H1 (cell line): Measurements from ENCODE around the gene SKAP1. TPM values are rescaled to one million over a fixed set of nuclear protein-coding genes. Genes with fewer than 3 reads are reported as not detected.

Experiments used
- CTCF ChIA-PET: fragments of 300-600 bp; sonication (Branson Sonifier 250); formaldehyde crosslinking; loops from one replicate; lab custom pipeline; 2021; ENCODE audit not compliant: partially characterized antibody; lab: Charles Lee
- POLR2A ChIA-PET: fragments of 300-600 bp; sonication (Branson Sonifier 250); formaldehyde crosslinking; loops from one replicate; lab custom pipeline; 2021; ENCODE audit warnings: inconsistent platforms; ENCODE audit not compliant: partially characterized antibody; lab: Charles Lee
- DNase-seq, 2 experiments: peaks; one replicate each; pipeline versions ENCODE4 v3.0.0 to v3.0.0-alpha.2; 2010 to 2022; ENCODE audit warnings: low spot score in 2 of 2, low read depth in 1 of 2, mixed read lengths in 1 of 2
- FAIRE-seq: peaks from 2 replicates; lab custom pipeline; 2011; peaks lifted over from hg19 to GRCh38; lab: Jason Lieb, UNC
- H2AFZ ChIP-seq: 2 replicates; pipeline ENCODE4 v1.8.1; 2012; ENCODE audit warnings: low read length, inconsistent platforms
- H2AK5ac ChIP-seq: 2 replicates; pipeline ENCODE4 v1.6.1; 2013; ENCODE audit warnings: low read depth, low read length
- H2BK120ac ChIP-seq: replicated peaks from 2 replicates; pipeline ENCODE3; 2013; ENCODE audit warnings: low read depth, low read length, inconsistent platforms
- H2BK12ac ChIP-seq: 2 replicates; pipeline ENCODE4 v1.6.1; 2013; ENCODE audit warnings: low read depth, low read length
- H2BK15ac ChIP-seq: 2 replicates; pipeline ENCODE4 v1.6.1; 2013; ENCODE audit warnings: low read length
- H2BK20ac ChIP-seq: 2 replicates; pipeline ENCODE4 v1.6.1; 2013; ENCODE audit warnings: low read length
- H2BK5ac ChIP-seq: 2 replicates; pipeline ENCODE4 v1.6.1; 2013; ENCODE audit warnings: low read depth, low read length
- H3K14ac ChIP-seq: 2 replicates; pipeline ENCODE4 v1.6.1; 2013; ENCODE audit warnings: inconsistent platforms; ENCODE audit not compliant: insufficient read length
- H3K18ac ChIP-seq: 2 replicates; pipeline ENCODE4 v1.6.1; 2013; ENCODE audit warnings: low read length; ENCODE audit errors: extremely low read depth
- H3K23ac ChIP-seq: 2 replicates; pipeline ENCODE4 v1.6.1; 2013; ENCODE audit warnings: inconsistent platforms; ENCODE audit not compliant: insufficient read length
- H3K23me2 ChIP-seq: 2 replicates; pipeline ENCODE4 v1.6.1; 2013; ENCODE audit warnings: low read depth, low read length
- H3K27ac ChIP-seq: 2 replicates; pipeline ENCODE4 v1.6.1; 2011; ENCODE audit warnings: low read depth, low read length, inconsistent platforms
- H3K27me3 ChIP-seq, 4 experiments: replicated peaks in 1 of 4; 1 replicate in 1 of 4; 2 replicates in 3 of 4; pipeline versions ENCODE4 v1.6.1 to v1.8.1; 2011 to 2013; ENCODE audit warnings: low read length in 3 of 4, mild to moderate bottlenecking in 3 of 4, inconsistent platforms in 2 of 4, mixed read lengths in 2 of 4, moderate library complexity in 1 of 4; ENCODE audit not compliant: control insufficient read depth in 3 of 4, insufficient read depth in 3 of 4; ENCODE audit errors: extremely low read depth in 1 of 4
- H3K36me3 ChIP-seq, 4 experiments: 2 replicates each; pipeline versions ENCODE4 v1.6.1 to v1.8.1; 2011 to 2013; ENCODE audit warnings: mild to moderate bottlenecking in 4 of 4, low read length in 3 of 4, moderate library complexity in 2 of 4, control low read depth in 1 of 4, inconsistent platforms in 1 of 4; ENCODE audit not compliant: insufficient read depth in 4 of 4, control insufficient read depth in 2 of 4
- H3K4ac ChIP-seq: replicated peaks from 2 replicates; pipeline ENCODE3; 2013; ENCODE audit warnings: low read length, low read depth, mixed read lengths, inconsistent platforms; ENCODE audit not compliant: insufficient read length
- H3K4me1 ChIP-seq, 4 experiments: replicated peaks in 1 of 4; 1 replicate in 1 of 4; 2 replicates in 3 of 4; pipeline versions ENCODE4 v1.6.1 to v1.8.1; 2011 to 2013; ENCODE audit warnings: low read length in 3 of 4, inconsistent platforms in 2 of 4, mixed read lengths in 1 of 4; ENCODE audit not compliant: insufficient read depth in 4 of 4, control insufficient read depth in 3 of 4
- H3K4me2 ChIP-seq, 2 experiments: 2 replicates each; pipeline versions ENCODE4 v1.6.1 to v1.8.1; 2011 to 2013; ENCODE audit warnings: low read depth in 2 of 2, low read length in 2 of 2, control low read depth in 1 of 2, inconsistent platforms in 1 of 2, mild to moderate bottlenecking in 1 of 2; ENCODE audit not compliant: insufficient read depth in 1 of 2
- H3K4me3 ChIP-seq, 4 experiments: fragments of 200-600, 300-600 bp in 1 of 4; sonication (generic), shearing (Covaris generic), sonication (Bioruptor Twin) in 1 of 4; 2 replicates each; pipeline versions ENCODE4 v1.5.1 to v1.8.1; 2011 to 2016; ENCODE audit warnings: low read length in 4 of 4, low read depth in 3 of 4, control low read depth in 2 of 4, inconsistent platforms in 2 of 4, mild to moderate bottlenecking in 2 of 4, mixed read lengths in 1 of 4, moderate library complexity in 1 of 4; ENCODE audit not compliant: insufficient read depth in 2 of 4; ENCODE audit errors: extremely low read depth in 1 of 4
- H3K56ac ChIP-seq: replicated peaks from 2 replicates; pipeline ENCODE3; 2013; ENCODE audit warnings: low read depth, mild to moderate bottlenecking, mixed read lengths, low read length, inconsistent platforms; ENCODE audit not compliant: insufficient read length
- H3K79me1 ChIP-seq: 2 replicates; pipeline ENCODE4 v1.6.1; 2013; ENCODE audit warnings: low read depth, low read length, control low read depth
- H3K79me2 ChIP-seq, 2 experiments: 2 replicates each; pipeline versions ENCODE4 v1.6.1 to v1.8.1; 2012 to 2013; ENCODE audit warnings: low read length in 2 of 2, mild to moderate bottlenecking in 2 of 2, inconsistent platforms in 1 of 2; ENCODE audit not compliant: insufficient read depth in 2 of 2, control insufficient read depth in 1 of 2
- H3K9ac ChIP-seq, 4 experiments: replicated peaks in 1 of 4; 1 replicate in 1 of 4; 2 replicates in 3 of 4; pipeline versions ENCODE4 v1.6.1 to v1.8.1; 2011 to 2013; ENCODE audit warnings: low read depth in 3 of 4, low read length in 3 of 4, control low read depth in 2 of 4, mild to moderate bottlenecking in 2 of 4, moderate library complexity in 2 of 4, inconsistent platforms in 1 of 4; ENCODE audit errors: extremely low read depth in 1 of 4
- H3K9me3 ChIP-seq, 2 experiments: 2 replicates each; pipeline versions ENCODE4 v1.6.1 to v1.8.1; 2012 to 2013; ENCODE audit warnings: mild to moderate bottlenecking in 2 of 2, moderate library complexity in 2 of 2, control low read depth in 1 of 2, inconsistent platforms in 1 of 2, low read depth in 1 of 2, low read length in 1 of 2, mixed read lengths in 1 of 2; ENCODE audit not compliant: insufficient read depth in 2 of 2
- H4K20me1 ChIP-seq, 2 experiments: replicated peaks in 1 of 2; 2 replicates each; pipeline versions ENCODE3 to v1.8.1; 2011 to 2013; ENCODE audit warnings: inconsistent platforms in 2 of 2, low read length in 2 of 2, mild to moderate bottlenecking in 1 of 2; ENCODE audit not compliant: insufficient read depth in 2 of 2, control insufficient read depth in 1 of 2
- H4K5ac ChIP-seq: 2 replicates; pipeline ENCODE4 v1.6.1; 2013; ENCODE audit warnings: low read length, low read depth, mixed read lengths, inconsistent platforms; ENCODE audit not compliant: insufficient read length
- H4K8ac ChIP-seq: 2 replicates; pipeline ENCODE4 v1.8.0; 2013; ENCODE audit warnings: mild to moderate bottlenecking, moderate library complexity, low read length, inconsistent platforms; ENCODE audit not compliant: insufficient read depth; ENCODE audit errors: extremely low read depth
- H4K91ac ChIP-seq: replicated peaks from 2 replicates; pipeline ENCODE3; 2013; ENCODE audit warnings: low read length, mixed read lengths, inconsistent platforms; ENCODE audit not compliant: insufficient read length
- CBX5 ChIP-seq: fragments of 300-800, 300-1000 bp; sonication (generic); IDR thresholded peaks from 2 replicates; pipeline ENCODE4 v1.7.1; 2016; ENCODE audit warnings: antibody characterized with exemption, low read length, low read depth
- CHD1 ChIP-seq: IDR thresholded peaks from 2 replicates; pipeline ENCODE4 v1.6.1; 2012; ENCODE audit warnings: low read depth, low read length, improper control_type of control experiment
- PHF8 ChIP-seq: fragments of 200-600 bp; sonication (generic); conservative IDR thresholded peaks from 2 replicates; pipeline ENCODE4 v1.7.1; 2012; ENCODE audit warnings: low read depth, mild to moderate bottlenecking, inconsistent platforms, low read length, moderate library complexity
- POLR2A ChIP-seq, 2 experiments: IDR thresholded peaks; 1 replicate in 1 of 2; 2 replicates in 1 of 2; pipeline ENCODE4 v1.6.1; 2011; ENCODE audit warnings: low read depth in 2 of 2, low read length in 2 of 2, mild to moderate bottlenecking in 2 of 2; ENCODE audit errors: control extremely low read depth in 1 of 2
- RAD21 ChIP-seq, 2 experiments: IDR thresholded peaks in 1 of 2; conservative IDR thresholded peaks in 1 of 2; 2 replicates each; pipeline ENCODE4 v1.6.1; 2011; ENCODE audit warnings: low read depth in 2 of 2, low read length in 2 of 2, improper control_type of control experiment in 1 of 2, inconsistent platforms in 1 of 2, mild to moderate bottlenecking in 1 of 2, moderate library complexity in 1 of 2
- SAP30 ChIP-seq: fragments of 300-600 bp; sonication (generic); IDR thresholded peaks from 2 replicates; pipeline ENCODE4 v1.7.1; 2012; ENCODE audit warnings: low read length, moderate library complexity, mild to moderate bottlenecking, inconsistent platforms; ENCODE audit not compliant: insufficient read depth, insufficient replicate concordance
- SP2 ChIP-seq: IDR thresholded peaks from 2 replicates; pipeline ENCODE4 v1.6.1; 2012; ENCODE audit warnings: mild to moderate bottlenecking, low read length, inconsistent platforms
- SP4 ChIP-seq: IDR thresholded peaks from 2 replicates; pipeline ENCODE4 v1.6.1; 2012; ENCODE audit warnings: low read length, inconsistent platforms
- TAF1 ChIP-seq: IDR thresholded peaks from 2 replicates; pipeline ENCODE4 v1.6.1; 2011; ENCODE audit warnings: mild to moderate bottlenecking, low read depth, low read length
- WGBS, 2 experiments: shearing (Covaris generic) in 1 of 2; methylation state at CpG; one replicate each; pipeline versions ENCODE4 v1.1.6 to v1.1.7; 2013 to 2015; ENCODE audit warnings: low lambda C conversion rate in 2 of 2, mixed read lengths in 2 of 2, inconsistent platforms in 1 of 2, low coverage in 1 of 2, missing lambda C conversion rate in 1 of 2; ENCODE audit not compliant: insufficient replicate concordance in 2 of 2, insufficient coverage in 1 of 2, insufficient read length in 1 of 2; ENCODE audit errors: extremely low coverage in 1 of 2, missing lambda C conversion rate in 1 of 2; 5-methylcytosine and 5-hydroxymethylcytosine counted together
- polyA plus RNA-seq, 7 experiments: library from polyadenylated mRNA; depleted of rRNA in 3 of 7; stranded (reverse) in 5 of 7; unstranded in 2 of 7; fragments of >200 nt in 5 of 7; fragments of 200-250 nt in 2 of 7; gene quantifications; 1 replicate in 5 of 7; 2 replicates in 1 of 7; 4 replicates in 1 of 7; pipeline versions ENCODE4 v1.2.1 to v1.2.3, GENCODE V29; 2011 to 2013; ENCODE audit warnings: missing spikeins in 2 of 7, mixed read lengths in 2 of 7
- total RNA-seq: library from RNA; stranded (reverse); fragmentation: NEBNext Ultra II Directional; extraction: Animal tissue kit (Norgen Biotek cat#: 25700); gene quantifications from 2 replicates; pipeline ENCODE4 v1.2.1, GENCODE V29; 2021

SKAP1 gene
- total and polyA plus RNA-seq, 2 of the 8 experiments (the other 6 are each of a cell fraction or from before 2014, with no cell fraction given): not detected

DNA sequence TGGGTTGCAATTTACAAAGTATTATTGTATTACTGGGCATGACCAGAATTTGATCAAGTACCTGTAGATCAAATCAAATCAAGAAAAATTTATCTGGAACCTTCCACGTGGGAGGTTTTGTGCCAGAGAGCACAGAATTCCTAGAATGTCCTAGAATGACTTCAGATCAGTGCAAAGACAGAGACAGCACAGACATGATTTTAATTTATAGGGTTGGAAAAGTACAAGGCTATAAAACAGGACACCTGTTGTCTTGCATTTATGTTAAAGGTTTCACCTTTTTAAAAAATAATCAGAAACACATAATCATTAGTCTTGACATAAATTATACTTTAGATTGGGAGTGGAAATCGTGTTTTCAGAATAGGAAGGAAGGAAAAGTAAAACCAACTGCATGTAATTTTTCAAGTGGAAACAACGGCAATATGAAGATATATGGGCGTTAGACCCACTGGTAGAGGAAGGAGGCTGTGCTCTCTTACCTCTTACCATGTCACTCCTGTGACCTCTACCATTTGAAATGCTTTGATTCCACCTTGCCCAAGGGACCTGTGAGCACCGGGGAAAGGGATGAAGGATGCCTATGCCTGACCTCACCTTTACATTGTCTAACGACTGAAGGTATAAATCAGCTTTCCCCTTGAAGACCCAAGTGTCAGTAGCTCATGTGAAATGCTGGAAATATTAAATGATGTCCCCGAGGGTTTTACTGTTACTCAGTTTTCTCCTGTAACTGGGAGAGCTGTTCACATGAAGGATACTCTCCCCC is 222.1 kb downstream of the SKAP1 start:
- Histone ChIP-seq H3K14ac (no peak overlapping the region), H3K9me3 (no peaks in the 10 kb centered on the region), H4K8ac (no peak overlapping the region), H3K9ac (no peak overlapping the region), H2BK120ac (no peak overlapping the region), H2BK12ac (no peak overlapping the region), H3K56ac (no peak overlapping the region), H2AK5ac (no peak overlapping the region), H4K91ac (no peak overlapping the region), H3K4me3 (no peak overlapping the region)
- TF ChIP-seq RAD21 (IDR thresholded peaks at IDR 0.05 in 1 of 2, conservative IDR thresholded peaks at IDR 0.05 in 1 of 2; ENCODE audit: low read depth in 2 of 2, low read length in 2 of 2): no peak
- no peak for TF ChIP-seq POLR2A (IDR thresholded peaks at IDR 0.05; ENCODE audit: control extremely low read depth in 1 of 2, low read depth in 2 of 2, low read length in 2 of 2)
- no peak for TF ChIP-seq SP2
- TF ChIP-seq SP4: no peak
- TF ChIP-seq SAP30: no peak
- no peak for TF ChIP-seq PHF8
- TF ChIP-seq CHD1: no peak
- no peak for TF ChIP-seq CBX5
- TF ChIP-seq TAF1: no peak
- TF ChIP-seq, all 59 proteins: peak for 0
- no peaks in the 10 kb centered on the region for H3K36me3 ChIP-seq
- ChIA-PET POLR2A (no interaction called here), CTCF (interaction anchor here (0.6 to 3.6 kb wide), 6 partner anchors 10 to 245 kb away, joined by 3 to 13 read pairs (median 4); no protein-coding TSS in a partner anchor)
- no peaks in the 10 kb centered on the region for H3K79me1 ChIP-seq
- no peak overlapping the region for H3K18ac ChIP-seq
- H2BK15ac ChIP-seq: no peak overlapping the region
- no peak overlapping the region for H3K23ac ChIP-seq
- H4K20me1 ChIP-seq: no peaks in the 10 kb centered on the region
- H3K4me2 ChIP-seq: no peak overlapping the region
- H3K4ac ChIP-seq: no peak overlapping the region
- H3K23me2 ChIP-seq: no peaks in the 10 kb centered on the region; the same call in 1 of the 2 replicates
- H3K4me1 ChIP-seq: no peaks in the 10 kb centered on the region
- H4K5ac ChIP-seq: no peak overlapping the region
- no peaks in the 10 kb centered on the region for H3K27me3 ChIP-seq
- H2BK5ac ChIP-seq: no peak overlapping the region
- no peak overlapping the region for H2BK20ac ChIP-seq
- FAIRE-seq (no peak), DNase-seq (no peak)
- H3K79me2 ChIP-seq: no peaks in the 10 kb centered on the region
- H3K27ac ChIP-seq: no peak overlapping the region
- H2AFZ ChIP-seq: no peak overlapping the region
- WGBS, 2 experiments: 77% methylated on average over 7 of the region's 7 CpGs; no CpG with 5 or more reads in 1 of the 2 experiments
